NCI-H1694 (cell line): ENCODE results near the gene GIMAP6.
"Not testable (repeated sequence)": the region's sequence is repeated elsewhere in the genome, so short reads cannot be mapped to it uniquely, and the experiment has no call there.

Source experiments
- DNase-seq: peaks from one replicate; lab custom pipeline; 2025; lab: John Stamatoyannopoulos, UW

Gene GIMAP6

DNA sequence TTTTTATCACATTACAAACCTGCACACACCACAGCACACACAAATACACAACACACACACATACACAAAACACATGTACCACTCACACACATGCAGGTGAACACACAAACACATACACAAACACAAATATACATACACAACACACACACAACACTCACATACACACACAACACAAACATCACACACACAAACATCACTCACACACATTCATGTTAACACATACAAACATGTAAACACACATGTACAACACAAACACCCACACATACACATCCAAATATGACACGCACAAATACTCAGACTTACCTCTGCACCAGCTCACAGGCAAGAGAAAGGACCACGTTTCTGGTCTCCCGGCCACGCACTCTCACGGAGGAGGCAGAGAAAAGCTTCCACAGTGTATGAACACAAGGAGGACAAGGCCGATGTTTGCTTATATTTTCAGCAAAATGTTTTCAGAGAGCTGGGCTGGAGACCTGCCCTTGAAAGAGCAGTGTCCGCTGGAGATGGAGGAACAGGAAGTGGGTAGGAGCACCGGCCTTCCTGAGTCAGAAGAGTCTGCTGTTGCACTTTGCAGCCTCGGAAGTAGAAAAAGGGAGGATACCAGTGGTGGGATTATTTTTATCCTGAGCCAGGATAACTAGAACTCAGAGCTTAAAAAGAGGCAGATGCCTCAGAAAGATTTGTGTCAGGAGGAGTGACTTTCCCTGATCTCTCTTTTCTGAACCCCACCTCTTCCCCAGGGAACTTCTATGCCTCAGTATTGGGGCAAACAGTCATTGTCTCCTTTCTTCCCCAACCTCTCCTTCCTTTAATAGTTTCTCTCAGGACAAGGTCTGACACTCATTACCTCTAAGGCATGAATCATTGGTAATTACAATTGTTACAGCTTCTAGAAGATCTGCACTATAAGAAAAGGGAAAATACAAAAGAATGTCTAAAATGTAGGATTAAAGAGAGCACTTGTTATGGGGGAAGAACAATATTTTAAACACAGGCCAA, at the start of gene GIMAP6:
GIMAP6 (minus strand) TSS at position 520 of the 999 bp plus-strand sequence. CDS start 2,243 bp downstream, outside the sequence.
- no peak for DNase-seq

DNA sequence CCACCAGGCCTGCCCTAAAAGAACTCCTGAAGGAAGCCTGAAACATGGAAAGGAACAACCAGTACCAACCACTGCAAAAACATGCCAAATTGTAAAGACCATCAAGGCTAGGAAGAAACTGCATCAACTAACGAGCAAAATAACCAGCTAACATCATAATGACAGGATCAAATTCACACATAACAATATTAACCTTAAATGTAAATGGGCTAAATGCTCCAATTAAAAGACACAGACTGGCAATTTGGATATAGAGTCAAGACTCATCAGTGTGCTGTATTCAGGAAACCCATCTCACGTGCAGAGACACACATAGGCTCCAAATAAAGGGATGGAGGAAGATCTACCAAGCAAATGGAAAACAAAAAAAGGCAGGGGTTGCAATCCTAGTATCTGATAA, 48.2 kb upstream of the GIMAP6 start:
- not testable (repeated sequence) for DNase-seq

DNA sequence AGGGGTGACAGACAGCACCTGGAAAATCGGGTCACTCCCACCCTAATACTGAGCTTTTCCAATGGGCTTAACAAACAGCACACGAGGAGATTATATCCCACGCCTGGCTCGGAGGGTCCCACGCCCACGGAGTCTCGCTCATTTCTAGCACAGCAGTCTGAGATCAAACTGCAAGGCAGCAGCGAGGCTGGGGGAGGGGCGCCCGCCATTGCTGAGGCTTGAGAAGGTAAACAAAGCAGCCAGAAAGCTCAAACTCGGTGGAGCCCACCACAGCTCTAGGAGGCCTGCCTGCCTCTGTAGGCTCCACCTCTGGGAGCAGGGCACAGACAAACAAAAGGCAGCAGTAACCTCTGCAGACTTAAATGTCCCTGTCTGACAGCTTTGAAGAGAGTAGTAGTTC, 46.4 kb upstream of the GIMAP6 start:
- DNase-seq, result not testable (repeated sequence)

DNA sequence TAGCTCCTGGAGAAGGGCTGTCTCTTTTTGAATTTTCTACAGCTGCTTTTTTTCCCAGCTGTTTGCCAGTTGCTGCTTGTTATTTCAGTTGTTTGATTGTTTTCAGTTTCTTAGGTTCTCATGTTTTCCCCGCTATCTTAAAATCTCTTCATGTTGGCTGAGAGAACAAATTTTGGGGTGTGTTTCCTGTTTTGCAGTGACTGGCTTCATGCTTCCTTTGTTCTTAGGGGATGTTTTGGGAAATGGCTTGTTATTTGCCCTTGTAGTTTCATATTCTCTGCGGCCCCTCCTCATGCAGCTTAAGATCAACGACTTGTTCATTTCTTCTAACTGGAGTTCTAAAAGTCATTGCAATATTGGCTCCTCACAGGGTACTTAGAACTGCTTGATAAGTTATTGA, 44.7 kb upstream of the GIMAP6 start:
- DNase-seq, result not testable (repeated sequence)

DNA sequence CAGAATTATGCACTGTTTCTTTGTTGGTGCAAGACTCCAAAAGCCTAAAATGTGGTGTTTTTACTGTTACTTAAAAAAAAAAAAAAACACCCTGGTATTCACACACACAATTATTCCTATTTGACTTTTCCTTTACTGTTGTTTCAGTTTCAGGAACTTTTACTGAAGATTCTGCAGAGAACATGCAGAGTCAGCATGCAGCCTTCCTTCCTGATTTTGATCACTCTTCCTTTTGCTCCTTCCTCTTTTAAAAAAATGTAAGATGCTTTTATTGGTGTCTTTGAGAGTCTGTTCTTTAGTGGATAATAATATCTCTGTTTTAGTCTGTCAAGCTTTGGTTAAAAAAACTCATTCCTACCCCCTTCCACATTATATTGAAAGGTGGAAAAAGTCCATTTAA, 44.1 kb upstream of the GIMAP6 start:
- DNase-seq, result not testable (repeated sequence)

DNA sequence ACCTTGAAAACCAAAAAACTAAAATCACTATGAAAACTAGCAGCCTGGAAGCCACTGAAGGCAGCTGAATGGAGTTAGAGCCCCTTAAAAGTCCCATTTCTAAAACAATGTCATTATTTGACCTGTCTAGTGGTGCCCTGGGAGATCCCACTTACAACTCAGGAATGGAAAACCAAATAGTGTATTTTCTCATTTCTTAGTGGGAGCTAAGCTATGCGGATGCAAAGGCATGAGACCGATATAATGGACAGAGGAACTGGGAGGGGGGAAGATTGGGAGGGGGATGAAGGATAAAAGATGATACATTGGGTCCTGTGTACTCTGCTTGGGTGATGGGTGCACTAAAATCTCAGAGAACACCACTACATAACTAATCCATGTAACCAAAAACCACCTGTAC, 43.5 kb upstream of the GIMAP6 start:
- no peak for DNase-seq

DNA sequence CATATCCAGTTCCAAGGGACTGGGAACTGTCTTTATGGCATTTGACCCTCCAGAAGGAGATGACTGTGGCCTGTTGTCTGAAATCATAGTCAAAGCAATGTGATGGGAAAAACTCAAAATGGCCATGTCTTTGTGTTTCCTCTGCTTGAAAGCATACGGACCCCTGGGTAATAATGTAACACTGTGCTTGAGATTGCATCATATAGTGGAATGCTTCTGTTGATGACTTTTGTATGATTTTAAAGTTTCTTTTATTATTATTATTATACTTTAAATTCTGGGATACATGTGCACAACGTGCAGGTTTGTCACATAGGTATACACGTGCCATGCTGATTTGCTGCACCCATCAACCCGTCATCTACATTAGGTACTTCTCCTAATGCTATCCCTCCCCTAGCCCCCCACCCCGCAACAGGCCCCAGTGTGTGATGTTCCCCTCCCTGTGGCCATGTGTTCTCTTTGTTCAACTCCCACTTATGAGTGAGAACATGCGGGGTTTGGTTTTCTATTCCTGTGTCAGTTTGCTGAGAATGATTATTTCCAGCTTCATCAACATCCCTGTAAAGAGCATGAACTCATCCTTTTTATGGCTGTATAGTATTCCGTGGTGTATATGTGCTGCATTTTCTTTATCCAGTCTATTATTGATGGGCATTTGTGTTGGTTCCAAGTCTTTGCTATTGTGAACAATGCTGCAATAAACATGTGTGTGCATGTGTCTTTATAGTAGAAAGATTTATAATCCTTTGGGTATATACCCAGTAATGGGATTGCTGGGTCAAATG, 39.8 kb upstream of the GIMAP6 start:
- DNase-seq, result not testable (repeated sequence)

DNA sequence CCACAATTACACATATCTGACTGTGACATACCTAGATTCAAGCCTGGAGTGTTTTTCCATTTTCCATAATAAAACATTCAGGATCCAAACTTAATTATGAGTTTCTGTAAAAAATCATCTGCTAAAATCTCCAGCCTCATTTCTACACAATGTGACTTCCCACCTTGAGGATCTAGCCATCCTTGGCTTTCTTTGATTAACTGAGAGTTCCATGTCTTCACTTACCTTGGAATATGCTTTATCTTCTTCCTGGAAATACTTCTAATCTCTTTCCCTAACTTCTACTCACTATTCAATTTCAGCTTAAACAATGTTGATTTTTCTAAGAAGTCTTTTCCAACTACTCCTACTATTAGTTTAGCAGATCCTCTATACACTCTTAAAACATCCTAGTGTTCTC, 36.8 kb upstream of the GIMAP6 start:
- DNase-seq, result no peak

DNA sequence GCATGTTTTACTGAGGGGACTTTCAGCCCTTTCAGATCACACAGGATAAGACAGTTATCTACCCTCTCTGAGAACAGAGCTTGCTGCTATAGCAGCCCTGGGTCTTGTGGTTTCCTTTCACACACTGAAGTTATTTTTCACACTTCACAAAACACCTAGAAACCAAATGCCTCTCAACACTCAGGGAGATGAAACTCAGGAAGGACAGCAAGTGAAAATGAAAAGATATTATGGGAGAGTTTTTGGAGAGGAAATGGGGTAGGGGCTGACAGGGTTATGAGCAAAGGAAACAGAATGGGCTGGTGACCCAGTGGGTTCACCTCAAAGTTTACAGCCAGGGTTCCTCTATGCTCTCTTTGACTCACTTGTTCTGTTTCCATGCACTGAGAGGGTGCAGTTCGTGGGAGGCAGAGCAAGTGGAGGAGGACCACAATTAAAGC, 36.3 kb upstream of the GIMAP6 start:
- DNase-seq, result no peak

DNA sequence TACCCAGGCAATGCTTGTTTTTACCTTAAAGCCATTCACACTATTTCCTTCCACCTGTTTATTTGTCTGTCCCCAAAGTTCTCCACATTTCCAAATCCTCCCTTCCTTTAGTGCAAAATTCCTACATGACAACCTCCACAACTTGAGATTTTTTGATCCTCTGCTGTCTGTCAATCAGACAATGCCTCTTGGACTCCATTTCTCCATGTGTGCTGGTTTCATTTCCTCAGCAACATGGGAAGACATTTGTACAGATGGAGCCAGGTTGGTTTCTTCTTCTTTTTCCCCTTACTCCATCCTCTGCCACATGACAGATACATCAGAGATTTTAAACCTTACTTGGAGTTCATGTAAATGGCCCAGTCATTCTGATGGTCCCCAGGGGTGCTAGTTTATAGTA, 34.2 kb upstream of the GIMAP6 start:
- no peak for DNase-seq

DNA sequence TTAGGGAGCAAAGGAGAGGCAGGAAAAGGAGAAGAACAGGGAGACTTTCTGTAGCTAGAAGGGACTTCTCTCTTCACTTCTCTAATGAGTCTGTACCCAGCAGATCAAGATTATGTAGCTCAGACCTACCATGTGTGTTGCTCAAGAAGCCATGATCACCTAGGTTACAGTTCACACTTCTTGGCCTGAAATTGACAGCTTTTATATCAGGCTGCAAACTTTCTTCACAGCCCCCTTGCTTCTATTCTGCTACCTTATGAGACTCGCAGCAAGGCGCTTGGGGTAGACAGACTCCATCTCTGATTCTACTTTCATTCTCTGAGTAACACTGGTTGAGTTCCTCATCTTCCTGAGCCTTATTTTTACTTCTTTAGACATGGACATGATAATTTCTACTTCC, 33.7 kb upstream of the GIMAP6 start:
- no peak for DNase-seq

DNA sequence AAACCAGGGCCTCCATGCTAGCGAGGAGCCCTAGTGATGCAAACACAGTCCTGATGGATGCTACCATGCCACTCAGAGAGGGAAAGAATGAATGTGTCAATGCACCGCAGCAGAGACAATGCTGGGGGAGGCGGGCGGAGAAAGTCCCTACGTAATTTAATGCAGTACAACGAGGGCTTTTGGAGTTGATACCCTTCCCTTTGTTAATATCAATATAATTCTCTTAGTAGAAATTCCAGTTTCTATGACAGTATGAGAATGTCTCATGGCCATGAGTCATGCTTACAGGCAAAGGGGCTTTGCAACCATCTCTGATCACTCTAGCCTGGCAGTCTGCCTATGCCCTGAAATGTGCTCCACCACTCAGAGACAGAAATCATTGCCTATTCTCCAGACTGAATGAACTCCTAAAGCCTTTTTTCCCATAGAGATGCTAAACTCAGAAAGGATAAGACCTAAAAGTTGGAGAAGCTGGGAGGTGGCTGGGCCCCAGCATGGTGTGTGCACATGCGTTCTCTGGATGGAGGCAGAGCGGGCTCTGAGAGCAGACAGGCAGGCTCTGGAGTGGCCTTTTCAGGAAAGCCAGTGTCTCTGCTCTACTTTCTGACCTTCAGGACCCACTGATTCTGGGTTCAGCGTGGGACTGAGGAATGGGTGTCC, 33.0 kb upstream of the GIMAP6 start:
- DNase-seq, result no peak

DNA sequence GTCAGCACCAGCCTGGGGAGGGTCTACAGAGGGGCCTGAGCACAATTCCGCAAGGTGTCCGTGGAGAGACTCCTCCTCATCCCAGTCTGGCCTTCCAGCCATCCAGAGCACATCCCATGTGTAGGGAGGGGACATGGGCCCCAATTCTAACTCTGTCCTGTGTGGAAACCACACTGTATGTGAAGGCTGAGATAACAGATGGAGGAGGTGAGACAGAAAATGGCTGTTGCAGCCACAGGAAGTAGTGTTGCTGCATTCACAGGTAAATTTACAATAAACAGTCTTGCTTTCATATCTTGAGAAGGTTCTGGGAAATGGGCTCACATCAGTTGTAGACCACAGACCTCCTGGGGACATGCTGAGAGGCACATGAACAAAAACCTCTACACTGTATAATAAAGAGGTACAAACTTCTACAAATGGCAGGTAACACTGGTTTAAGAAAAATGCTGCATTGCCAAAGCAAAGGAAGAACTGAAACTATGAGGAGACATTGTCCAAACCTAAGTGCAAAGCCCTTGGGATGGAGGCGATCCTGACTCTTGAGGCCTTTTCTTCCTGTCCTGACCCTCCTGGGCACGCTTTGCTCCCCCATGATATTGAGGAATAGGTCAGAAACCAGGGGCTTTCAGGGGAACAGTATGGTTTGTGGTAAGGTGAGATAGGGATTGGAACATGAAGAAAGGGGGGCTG, 31.8 kb upstream of the GIMAP6 start:
- DNase-seq, result no peak

DNA sequence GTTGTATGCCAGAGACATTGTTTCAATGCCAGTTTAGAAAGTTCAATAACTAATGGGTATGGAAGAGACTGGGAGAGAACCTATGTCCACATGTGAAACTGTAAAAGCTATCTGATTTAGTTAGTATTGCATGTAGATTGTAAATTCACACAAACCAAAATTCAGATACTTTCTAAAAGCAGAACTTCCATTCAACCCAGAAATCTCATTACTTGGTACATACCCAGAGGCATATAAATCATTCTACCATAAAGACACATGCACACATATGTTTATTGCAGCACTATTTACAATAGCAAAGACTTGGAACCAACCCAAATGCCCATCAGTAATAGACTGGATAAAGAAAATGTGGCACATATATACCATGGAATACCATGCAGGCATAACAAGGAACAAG, 30.6 kb upstream of the GIMAP6 start:
- DNase-seq, result not testable (repeated sequence)

DNA sequence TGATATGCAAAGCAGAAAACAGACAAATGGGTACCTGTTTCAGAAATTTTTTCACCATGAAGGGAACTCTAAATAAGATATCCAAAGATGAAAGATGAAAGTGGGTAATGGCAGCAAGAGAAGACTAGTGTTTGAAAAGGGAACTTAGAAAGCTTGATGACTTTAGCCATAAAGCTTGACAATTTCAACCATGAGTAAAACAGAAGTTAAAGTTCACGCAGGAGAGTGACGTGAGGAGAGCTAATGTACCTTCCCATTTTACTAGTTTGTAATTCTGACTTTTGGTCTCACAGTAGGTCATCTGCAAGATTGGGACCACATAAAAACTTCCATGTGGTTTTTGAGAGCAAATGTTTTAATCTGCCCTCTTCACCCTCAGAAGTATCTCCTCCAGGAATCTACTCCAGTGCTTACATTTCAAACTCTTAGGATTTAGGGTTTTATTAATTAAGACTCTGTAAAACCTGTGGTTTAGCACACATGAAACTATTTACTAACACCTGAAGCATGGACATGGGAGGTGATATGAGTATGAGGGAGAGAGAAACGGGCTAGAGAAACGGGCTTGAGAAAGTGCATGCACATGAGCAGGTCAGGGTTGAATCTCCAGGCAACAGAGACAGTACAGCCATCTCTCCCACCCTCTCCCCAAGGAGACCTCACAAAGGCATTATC, 28.9 kb upstream of the GIMAP6 start:
- DNase-seq, result no peak

DNA sequence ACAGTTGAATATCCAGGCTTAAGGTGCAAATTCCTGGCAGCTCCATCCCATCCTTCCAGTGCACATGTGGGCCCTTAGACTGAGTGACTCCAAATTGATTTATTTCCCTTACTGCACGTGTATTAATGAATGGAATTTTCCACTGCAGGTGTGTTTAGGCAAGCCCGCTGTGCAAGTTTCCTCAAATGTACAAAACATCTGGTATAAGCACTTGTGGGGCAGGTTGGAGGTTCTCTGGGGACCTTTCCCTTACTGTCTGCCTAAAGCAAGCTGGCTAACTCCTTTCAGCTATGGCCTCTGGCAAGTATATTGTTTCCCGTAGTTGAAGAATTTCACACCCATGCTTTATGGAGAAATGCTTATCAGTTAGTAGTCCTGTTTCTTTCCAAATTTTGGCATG, 25.3 kb upstream of the GIMAP6 start:
- DNase-seq, result no peak

DNA sequence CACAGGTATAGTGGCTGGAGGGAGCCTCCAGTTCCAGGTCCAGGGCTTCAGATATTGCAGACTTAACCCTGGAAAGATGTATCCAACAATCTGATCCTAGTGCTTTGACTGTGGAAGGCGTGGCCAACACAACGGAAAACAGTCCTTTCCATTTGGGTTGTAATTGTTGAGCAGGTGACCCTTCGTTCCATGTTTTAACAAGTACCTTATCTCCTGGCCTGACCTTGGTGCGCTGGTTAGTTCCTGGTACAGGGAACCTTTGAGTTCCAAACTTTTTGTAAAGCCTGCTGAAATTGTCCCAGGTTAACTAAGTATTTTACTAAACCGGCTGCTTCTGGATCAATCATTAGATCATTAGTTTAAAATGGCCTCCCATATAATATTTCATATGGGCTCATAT, 23.9 kb upstream of the GIMAP6 start:
- DNase-seq, result no peak

DNA sequence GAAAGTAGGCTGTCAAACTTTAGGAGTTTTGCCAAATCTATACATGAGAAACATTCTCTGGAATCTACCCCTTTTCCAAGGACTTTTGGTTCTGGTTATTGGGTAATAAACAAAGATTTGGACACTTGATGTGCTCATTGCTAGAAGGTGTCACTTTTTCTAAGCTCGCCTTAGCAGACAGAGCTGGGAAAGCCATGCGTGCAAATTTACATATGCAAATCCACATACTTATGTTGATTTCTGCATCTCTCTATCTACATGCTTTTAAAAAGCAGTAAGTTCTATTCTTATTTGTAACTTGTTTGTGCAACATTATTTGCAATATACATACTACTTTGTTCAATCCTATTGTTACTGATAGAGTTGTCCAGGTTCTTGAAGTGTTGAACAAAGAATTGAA, 22.5 kb upstream of the GIMAP6 start:
- no peak for DNase-seq

DNA sequence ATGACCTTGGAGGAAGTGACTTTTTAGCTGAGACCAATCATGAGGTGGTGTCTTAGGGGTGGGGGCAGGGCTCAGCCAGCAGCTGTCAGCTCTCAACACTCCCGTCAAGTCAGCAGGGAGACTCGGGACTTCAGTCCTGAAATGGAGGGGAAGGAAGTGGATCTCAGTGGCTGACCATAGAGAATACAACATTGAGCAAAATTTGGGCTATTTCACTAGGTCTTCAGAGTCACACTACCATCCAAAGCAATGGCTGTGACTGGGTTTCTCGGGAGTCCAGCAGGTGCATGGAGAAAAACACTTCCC, 16.8 kb upstream of the GIMAP6 start:
- no peak for DNase-seq

DNA sequence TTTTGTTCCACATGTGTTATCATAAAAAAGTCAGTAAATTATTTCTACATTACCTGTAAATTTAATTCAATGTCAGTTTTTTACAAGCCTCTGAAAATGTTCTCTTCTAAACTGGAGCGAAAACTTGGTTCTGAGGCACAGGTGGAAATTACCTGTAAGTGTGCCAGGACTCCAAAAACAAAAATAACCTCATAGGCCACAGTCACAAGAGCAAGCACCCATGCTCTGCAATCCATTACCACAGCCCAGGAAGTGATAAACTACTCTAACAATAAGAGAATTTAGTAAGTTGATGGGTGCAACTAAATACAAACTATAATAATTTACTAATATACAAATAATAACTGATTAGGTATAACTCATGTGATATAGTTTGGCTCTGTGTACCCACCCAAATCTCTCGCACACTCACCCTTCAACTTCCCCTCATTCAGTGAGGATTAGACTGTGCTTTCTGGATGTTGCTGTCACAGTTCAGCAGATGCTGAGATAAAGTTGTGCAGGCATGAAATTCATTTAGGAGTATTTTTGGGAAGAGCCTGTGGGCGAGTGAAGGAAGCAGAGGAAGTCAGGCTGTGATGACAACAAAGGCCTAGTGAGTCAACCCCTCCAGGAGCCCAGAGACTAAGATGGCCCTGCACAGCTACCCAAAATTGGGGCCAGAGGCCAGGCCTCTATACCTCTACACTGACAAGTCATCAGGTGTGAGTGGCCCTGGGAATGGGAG, 16.3 kb upstream of the GIMAP6 start:
- DNase-seq, result no peak
